ENCODE measurements around the gene AGAP1. TPM values are rescaled to one million over a fixed set of nuclear protein-coding genes. Genes with fewer than 3 reads are reported as not detected.

Gene AGAP1
- total RNA-seq, 4 donors from 2014 or later, result 13.7 to 18.5 (median 17.1) TPM

DNA sequence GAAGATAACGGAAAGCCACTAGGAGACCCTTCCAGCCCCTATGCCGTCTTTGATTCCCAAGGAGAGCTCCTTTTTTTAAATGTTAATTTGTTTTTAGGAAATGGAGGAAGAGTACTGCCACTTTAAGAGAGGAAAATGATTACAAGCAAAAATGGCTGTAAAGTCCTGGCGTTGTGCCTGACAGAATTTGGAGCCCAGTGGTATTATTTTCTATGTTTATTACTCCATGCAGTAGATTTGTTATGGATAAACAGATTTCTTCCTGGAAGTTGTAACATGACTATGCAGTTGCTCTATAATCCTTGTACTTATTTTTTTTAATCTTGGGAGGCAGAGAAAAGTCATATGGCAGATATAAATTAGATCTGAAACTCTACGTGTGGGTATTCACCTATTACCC, 533.0 kb downstream of the AGAP1 start:
- intact Hi-C loops (cut with DNase I; ENCODE audit: low total_unique reads), result no loop called here
- no peak for DNase-seq (ENCODE audit: low spot score in 2 of 2)
- H3K4me3 ChIP-seq (ENCODE audit: low read depth, poor library complexity, severe bottlenecking), result no peak overlapping the region
- 67 to 70% methylated on average over 4 of the region's 4 CpGs for WGBS, 2 donors
- TF ChIP-seq, protein P1, sequence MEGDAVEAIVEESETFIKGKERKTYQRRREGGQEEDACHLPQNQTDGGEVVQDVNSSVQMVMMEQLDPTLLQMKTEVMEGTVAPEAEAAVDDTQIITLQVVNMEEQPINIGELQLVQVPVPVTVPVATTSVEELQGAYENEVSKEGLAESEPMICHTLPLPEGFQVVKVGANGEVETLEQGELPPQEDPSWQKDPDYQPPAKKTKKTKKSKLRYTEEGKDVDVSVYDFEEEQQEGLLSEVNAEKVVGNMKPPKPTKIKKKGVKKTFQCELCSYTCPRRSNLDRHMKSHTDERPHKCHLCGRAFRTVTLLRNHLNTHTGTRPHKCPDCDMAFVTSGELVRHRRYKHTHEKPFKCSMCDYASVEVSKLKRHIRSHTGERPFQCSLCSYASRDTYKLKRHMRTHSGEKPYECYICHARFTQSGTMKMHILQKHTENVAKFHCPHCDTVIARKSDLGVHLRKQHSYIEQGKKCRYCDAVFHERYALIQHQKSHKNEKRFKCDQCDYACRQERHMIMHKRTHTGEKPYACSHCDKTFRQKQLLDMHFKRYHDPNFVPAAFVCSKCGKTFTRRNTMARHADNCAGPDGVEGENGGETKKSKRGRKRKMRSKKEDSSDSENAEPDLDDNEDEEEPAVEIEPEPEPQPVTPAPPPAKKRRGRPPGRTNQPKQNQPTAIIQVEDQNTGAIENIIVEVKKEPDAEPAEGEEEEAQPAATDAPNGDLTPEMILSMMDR (IDR thresholded peaks at IDR 0.05), result no peak
- no peak for TF ChIP-seq POLR2A (IDR thresholded peaks at IDR 0.05)

DNA sequence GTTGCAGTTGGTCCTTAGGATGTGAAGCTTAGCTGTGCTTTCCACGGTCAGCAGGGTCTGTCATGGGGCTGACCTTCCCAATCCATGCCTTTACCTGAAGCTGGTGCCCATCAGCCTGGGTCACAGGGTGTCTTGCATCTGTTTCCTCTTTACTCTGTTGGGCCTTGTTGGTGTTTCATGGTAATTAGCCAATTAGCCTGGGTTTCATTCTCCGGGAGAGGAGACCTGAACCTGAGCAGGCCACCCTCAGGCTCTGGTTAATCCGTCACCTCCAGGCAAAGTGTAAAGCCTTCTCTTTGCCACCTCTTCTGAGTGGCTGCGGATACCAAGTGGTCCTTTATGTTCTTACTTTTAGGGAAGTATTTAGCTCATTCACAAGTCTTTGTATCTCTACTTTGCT, 534.2 kb downstream of the AGAP1 start:
- WGBS, 2 donors, result 90 to 91% methylated on average over 4 of the region's 4 CpGs
- DNase-seq (ENCODE audit: low spot score in 2 of 2), result no peak
- H3K4me3 ChIP-seq (ENCODE audit: low read depth, poor library complexity, severe bottlenecking), result no peak overlapping the region
- TF ChIP-seq, protein P1 (IDR thresholded peaks at IDR 0.05), result no peak
- no peak for TF ChIP-seq POLR2A (IDR thresholded peaks at IDR 0.05)
- intact Hi-C loops (cut with DNase I; ENCODE audit: low total_unique reads), result no loop called here

DNA sequence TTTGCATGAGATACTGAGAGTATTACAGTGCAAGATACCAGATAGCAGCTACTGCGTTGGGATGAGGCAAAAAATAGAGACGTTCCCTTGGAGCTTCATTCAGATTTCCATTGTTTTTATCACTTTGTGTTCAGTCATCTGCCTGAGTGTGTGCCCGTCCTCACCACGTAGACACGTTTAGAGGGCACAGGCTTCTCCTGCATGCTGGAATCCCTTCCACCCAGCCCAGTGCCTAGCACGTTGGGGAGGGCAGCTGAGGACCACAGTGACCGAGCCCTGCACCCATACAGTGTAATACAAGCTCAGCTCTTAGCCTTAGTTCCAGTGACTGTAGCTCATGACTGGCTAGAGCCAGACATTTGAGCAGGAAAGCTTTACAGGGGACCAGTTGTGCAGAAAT, 539.6 kb downstream of the AGAP1 start:
- TF ChIP-seq POLR2A (IDR thresholded peaks at IDR 0.05), result no peak
- TF ChIP-seq, protein P1 (IDR thresholded peaks at IDR 0.05), result no peak
- WGBS, 2 donors, result 90 to 92% methylated on average over 7 of the region's 7 CpGs
- H3K4me3 ChIP-seq (ENCODE audit: low read depth, poor library complexity, severe bottlenecking), result no peak overlapping the region
- no peak for DNase-seq (ENCODE audit: low spot score in 2 of 2)
- intact Hi-C loops (cut with DNase I; ENCODE audit: low total_unique reads), result no loop called here

DNA sequence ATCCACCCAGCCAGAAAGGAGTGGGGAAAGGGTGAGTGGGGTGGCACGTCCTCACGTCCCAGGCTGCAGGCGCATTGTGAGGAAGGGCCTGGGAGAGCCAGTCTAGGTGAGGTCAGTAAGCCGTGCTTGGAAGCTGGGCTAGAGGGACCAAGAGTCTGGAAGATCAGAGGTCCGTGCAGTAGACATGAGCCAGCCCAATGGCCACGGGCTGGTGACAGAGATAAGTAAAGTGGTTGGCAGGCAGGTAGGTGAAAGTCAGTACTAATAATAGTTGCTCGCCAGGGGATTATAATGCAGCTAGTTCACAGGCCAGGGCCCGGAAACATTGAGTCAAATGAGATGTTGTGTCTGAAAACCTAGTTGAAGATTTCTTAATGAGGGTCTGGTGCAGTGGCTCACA, 541.1 kb downstream of the AGAP1 start:
- H3K4me3 ChIP-seq (ENCODE audit: low read depth, poor library complexity, severe bottlenecking), result no peak overlapping the region
- 85 to 92% methylated on average over 8 of the region's 8 CpGs for WGBS, 2 donors
- TF ChIP-seq, protein P1 (IDR thresholded peaks at IDR 0.05), result no peak
- TF ChIP-seq POLR2A (IDR thresholded peaks at IDR 0.05), result no peak
- DNase-seq (ENCODE audit: low spot score in 2 of 2), result no peak
- intact Hi-C loops (cut with DNase I; ENCODE audit: low total_unique reads), result no loop called here

DNA sequence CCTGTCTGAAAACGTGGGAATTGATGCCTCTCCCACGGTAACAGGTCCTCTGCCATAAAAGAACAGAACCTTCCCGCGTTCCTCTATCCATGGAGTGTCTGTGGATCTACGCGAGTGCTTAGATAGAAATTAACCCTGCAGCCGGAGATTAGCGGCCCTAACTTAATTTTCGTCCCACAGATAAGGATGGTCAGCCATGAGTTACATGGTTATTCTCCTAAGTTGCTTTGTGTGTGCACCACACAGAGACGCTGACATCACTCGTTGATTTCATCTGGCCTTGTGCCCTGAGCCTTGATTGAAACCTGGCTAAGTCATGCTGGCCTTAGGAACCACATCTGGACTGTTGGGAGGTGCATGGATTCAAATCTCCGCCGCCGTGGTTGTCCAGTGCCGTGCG, 542.2 kb downstream of the AGAP1 start:
- DNase-seq (ENCODE audit: low spot score in 2 of 2), result no peak
- 90 to 91% methylated on average over 16 of the region's 16 CpGs for WGBS, 2 donors
- no peak overlapping the region for H3K4me3 ChIP-seq (ENCODE audit: low read depth, poor library complexity, severe bottlenecking)
- TF ChIP-seq POLR2A (IDR thresholded peaks at IDR 0.05), result no peak
- TF ChIP-seq, protein P1 (IDR thresholded peaks at IDR 0.05), result no peak
- intact Hi-C loops (cut with DNase I; ENCODE audit: low total_unique reads), result no loop called here

DNA sequence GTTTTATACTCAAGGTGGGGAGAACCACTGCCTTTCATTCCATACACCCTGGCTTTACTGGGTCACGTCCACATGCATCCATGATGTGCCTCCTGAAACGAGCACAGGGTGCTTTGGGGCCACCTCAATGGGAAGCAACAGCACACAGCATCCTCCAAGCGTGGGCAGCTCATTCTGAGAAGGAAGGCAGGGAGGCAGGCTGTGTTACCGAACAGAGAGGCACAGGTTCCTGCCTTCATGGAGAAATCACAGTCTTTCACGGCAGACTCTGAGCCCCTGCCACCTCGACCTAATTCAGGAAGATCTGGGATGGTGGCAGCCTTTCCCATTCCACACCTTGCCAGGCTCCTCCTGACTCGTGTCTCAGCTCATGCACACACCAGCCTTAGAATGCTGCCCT, 544.3 kb downstream of the AGAP1 start:
- 90% methylated on average over 7 of the region's 7 CpGs for WGBS, 2 donors
- no peak for DNase-seq (ENCODE audit: low spot score in 2 of 2)
- intact Hi-C loops (cut with DNase I; ENCODE audit: low total_unique reads), result no loop called here
- H3K4me3 ChIP-seq (ENCODE audit: low read depth, poor library complexity, severe bottlenecking), result no peak overlapping the region
- TF ChIP-seq POLR2A (IDR thresholded peaks at IDR 0.05), result no peak
- TF ChIP-seq, protein P1 (IDR thresholded peaks at IDR 0.05), result no peak
